ENCODE data around the gene PMEPA1. TPM values are rescaled to one million over a fixed set of nuclear protein-coding genes. Genes with fewer than 3 reads are reported as not detected.

Gene PMEPA1
- total and polyA plus RNA-seq, 2 experiments from 2014 or later = 7.3 to 15.4 TPM

DNA sequence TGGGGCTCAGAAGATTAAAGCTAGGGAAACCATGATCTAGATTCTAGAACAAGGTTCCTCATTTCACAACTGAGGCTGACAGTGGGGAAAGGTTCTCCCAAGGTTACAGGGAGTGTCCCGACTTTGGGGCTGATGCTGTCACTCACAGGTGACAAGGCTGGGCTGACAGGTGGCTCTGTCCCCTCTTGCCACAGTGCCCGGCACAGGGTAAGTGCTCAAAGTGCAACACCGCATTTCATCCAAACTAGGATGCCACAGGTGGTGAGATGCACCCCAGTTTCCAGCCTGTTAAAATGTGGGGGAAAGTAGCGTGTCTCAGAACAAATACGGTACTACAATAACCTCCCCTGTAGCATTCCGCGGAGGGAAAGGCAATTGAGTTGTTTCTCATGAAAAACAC, 97.4 kb downstream of the PMEPA1 start:
- no peaks in the 10 kb centered on the region for H3K27me3 ChIP-seq (ENCODE audit: insufficient read depth)
- Mint-ChIP-seq H3K27me3 (ENCODE audit: insufficient read depth, low read depth, poor library complexity) (peaks cover 10% of the 10 kb centered on the region), H3K36me3 (ENCODE audit: low read depth) (no peaks in the 10 kb centered on the region), H3K27ac (no peak overlapping the region), H3K4me1 (no peaks in the 10 kb centered on the region; the same call in 2 of the 3 replicates), H3K4me3 (no peak overlapping the region), H3K9me3 (no peaks in the 10 kb centered on the region; the same call in 2 of the 3 replicates)
- no peaks in the 10 kb centered on the region for H3K4me1 ChIP-seq (ENCODE audit: insufficient read depth)
- no peaks in the 10 kb centered on the region for H3F3A ChIP-seq (replicated peaks; ENCODE audit: low read depth)
- H3K79me2 ChIP-seq (replicated peaks; ENCODE audit: insufficient read depth) = no peaks in the 10 kb centered on the region
- H2AFZ ChIP-seq = no peak overlapping the region
- ATAC-seq (no peak), DNase-seq (ENCODE audit: low spot score) (no peak)
- no peak for TF ChIP-seq ZNF114 (CRISPR knock-in tag; IDR thresholded peaks at IDR 0.05)
- TF ChIP-seq, protein P1, sequence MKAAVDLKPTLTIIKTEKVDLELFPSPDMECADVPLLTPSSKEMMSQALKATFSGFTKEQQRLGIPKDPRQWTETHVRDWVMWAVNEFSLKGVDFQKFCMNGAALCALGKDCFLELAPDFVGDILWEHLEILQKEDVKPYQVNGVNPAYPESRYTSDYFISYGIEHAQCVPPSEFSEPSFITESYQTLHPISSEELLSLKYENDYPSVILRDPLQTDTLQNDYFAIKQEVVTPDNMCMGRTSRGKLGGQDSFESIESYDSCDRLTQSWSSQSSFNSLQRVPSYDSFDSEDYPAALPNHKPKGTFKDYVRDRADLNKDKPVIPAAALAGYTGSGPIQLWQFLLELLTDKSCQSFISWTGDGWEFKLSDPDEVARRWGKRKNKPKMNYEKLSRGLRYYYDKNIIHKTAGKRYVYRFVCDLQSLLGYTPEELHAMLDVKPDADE (IDR thresholded peaks at IDR 0.05) = no peak
- TF ChIP-seq, protein P2, sequence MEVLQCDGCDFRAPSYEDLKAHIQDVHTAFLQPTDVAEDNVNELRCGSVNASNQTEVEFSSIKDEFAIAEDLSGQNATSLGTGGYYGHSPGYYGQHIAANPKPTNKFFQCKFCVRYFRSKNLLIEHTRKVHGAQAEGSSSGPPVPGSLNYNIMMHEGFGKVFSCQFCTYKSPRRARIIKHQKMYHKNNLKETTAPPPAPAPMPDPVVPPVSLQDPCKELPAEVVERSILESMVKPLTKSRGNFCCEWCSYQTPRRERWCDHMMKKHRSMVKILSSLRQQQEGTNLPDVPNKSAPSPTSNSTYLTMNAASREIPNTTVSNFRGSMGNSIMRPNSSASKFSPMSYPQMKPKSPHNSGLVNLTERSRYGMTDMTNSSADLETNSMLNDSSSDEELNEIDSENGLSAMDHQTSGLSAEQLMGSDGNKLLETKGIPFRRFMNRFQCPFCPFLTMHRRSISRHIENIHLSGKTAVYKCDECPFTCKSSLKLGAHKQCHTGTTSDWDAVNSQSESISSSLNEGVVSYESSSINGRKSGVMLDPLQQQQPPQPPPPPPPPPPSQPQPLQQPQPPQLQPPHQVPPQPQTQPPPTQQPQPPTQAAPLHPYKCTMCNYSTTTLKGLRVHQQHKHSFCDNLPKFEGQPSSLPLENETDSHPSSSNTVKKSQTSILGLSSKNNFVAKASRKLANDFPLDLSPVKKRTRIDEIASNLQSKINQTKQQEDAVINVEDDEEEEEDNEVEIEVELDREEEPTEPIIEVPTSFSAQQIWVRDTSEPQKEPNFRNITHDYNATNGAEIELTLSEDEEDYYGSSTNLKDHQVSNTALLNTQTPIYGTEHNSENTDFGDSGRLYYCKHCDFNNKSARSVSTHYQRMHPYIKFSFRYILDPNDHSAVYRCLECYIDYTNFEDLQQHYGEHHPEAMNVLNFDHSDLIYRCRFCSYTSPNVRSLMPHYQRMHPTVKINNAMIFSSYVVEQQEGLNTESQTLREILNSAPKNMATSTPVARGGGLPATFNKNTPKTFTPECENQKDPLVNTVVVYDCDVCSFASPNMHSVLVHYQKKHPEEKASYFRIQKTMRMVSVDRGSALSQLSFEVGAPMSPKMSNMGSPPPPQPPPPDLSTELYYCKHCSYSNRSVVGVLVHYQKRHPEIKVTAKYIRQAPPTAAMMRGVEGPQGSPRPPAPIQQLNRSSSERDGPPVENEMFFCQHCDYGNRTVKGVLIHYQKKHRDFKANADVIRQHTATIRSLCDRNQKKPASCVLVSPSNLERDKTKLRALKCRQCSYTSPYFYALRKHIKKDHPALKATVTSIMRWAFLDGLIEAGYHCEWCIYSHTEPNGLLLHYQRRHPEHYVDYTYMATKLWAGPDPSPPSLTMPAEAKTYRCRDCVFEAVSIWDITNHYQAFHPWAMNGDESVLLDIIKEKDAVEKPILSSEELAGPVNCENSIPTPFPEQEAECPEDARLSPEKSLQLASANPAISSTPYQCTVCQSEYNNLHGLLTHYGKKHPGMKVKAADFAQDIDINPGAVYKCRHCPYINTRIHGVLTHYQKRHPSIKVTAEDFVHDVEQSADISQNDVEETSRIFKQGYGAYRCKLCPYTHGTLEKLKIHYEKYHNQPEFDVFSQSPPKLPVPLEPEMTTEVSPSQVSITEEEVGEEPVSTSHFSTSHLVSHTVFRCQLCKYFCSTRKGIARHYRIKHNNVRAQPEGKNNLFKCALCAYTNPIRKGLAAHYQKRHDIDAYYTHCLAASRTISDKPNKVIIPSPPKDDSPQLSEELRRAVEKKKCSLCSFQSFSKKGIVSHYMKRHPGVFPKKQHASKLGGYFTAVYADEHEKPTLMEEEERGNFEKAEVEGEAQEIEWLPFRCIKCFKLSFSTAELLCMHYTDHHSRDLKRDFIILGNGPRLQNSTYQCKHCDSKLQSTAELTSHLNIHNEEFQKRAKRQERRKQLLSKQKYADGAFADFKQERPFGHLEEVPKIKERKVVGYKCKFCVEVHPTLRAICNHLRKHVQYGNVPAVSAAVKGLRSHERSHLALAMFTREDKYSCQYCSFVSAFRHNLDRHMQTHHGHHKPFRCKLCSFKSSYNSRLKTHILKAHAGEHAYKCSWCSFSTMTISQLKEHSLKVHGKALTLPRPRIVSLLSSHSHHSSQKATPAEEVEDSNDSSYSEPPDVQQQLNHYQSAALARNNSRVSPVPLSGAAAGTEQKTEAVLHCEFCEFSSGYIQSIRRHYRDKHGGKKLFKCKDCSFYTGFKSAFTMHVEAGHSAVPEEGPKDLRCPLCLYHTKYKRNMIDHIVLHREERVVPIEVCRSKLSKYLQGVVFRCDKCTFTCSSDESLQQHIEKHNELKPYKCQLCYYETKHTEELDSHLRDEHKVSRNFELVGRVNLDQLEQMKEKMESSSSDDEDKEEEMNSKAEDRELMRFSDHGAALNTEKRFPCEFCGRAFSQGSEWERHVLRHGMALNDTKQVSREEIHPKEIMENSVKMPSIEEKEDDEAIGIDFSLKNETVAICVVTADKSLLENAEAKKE (CRISPR knock-in tag; IDR thresholded peaks at IDR 0.05) = no peak
- TF ChIP-seq EZH2 (IDR thresholded peaks at IDR 0.05; ENCODE audit: low read depth, unreplicated experiment) = no peak
- TF ChIP-seq POLR2AphosphoS5 (IDR thresholded peaks at IDR 0.05; ENCODE audit: low read depth) = no peak
- TF ChIP-seq STAT1 (IDR thresholded peaks at IDR 0.05; ENCODE audit: unreplicated experiment) = no peak
- no peak overlapping the region for H3K27ac ChIP-seq (ENCODE audit: low read depth)
- 0 out of 2 replicates have a peak, but pooled peaks cover 2% of the 10 kb centered on the region for H3K9me2 ChIP-seq (ENCODE audit: insufficient read depth)
- H3K4me3 ChIP-seq = no peak overlapping the region
- H3K36me3 ChIP-seq (ENCODE audit: insufficient read depth) = no peaks in the 10 kb centered on the region
- no peaks in the 10 kb centered on the region for H4K20me1 ChIP-seq (replicated peaks; ENCODE audit: insufficient read depth)
- H3K4me2 ChIP-seq = no peak overlapping the region

Measured in GM23338 (cell line).